Pancreas (tissue), 10 donors: ENCODE results near the gene CD200. TPM values are rescaled to one million over a fixed set of nuclear protein-coding genes. Genes with fewer than 3 reads are reported as not detected.

Source experiments
- ATAC-seq, 4 donors: fragments of 200-7000 bp; cut with Tn5 transposase; one replicate each; pipeline versions ENCODE4 v1.8.0 to v1.9.1; 2020; ENCODE audit warnings: mild to moderate bottlenecking in 4 of 4, moderate library complexity in 4 of 4
- DNase-seq, 6 donors: peaks; one replicate each; pipeline ENCODE4 v3.0.0-alpha.2; 2020
- FAIRE-seq: peaks from 2 replicates; lab custom pipeline; 2012; peaks lifted over from hg19 to GRCh38; lab: Jason Lieb, UNC
- H3K27ac ChIP-seq, 4 donors: fragments of 200-600 bp; sonication (generic); 1 replicate in 3 of 4; 2 replicates in 1 of 4; pipeline versions ENCODE4 v1.5.0 to v1.8.0; 2020
- H3K27me3 ChIP-seq, 4 donors: fragments of 200-600 bp; one replicate each; pipeline ENCODE4 v1.8.0; 2021
- H3K36me3 ChIP-seq, 3 donors: fragments of 200-600 bp; sonication (generic) in 1 of 3; one replicate each; pipeline versions ENCODE4 v1.5.0 to v1.8.0; 2020 to 2021
- H3K4me1 ChIP-seq, 3 donors: fragments of 200-600 bp; one replicate each; pipeline ENCODE4 v1.8.0; 2021
- H3K4me3 ChIP-seq, 4 donors: fragments of 200-600 bp; sonication (generic) in 2 of 4; one replicate each; pipeline versions ENCODE4 v1.5.0 to v1.8.0; 2020 to 2021
- H3K9me3 ChIP-seq, 4 donors: fragments of 200-600 bp; one replicate each; pipeline ENCODE4 v1.8.0; 2021
- WGBS, 2 donors: extraction: QIAGEN DNeasy Blood & Tissue Kit; methylation state at CpG; one replicate each; pipeline ENCODE4 v1.1.7; 2013; 5-methylcytosine and 5-hydroxymethylcytosine counted together
- intact Hi-C, 3 donors: fragments of 100-400 bp; cut with DNase I; formaldehyde crosslinking; loops; one replicate each; pipeline versions ENCODE4 v1.11.1 to v1.14.2; 2022
- polyA plus RNA-seq, 2 donors: library from polyadenylated mRNA; stranded (reverse); fragments of 200-250 nt; gene quantifications; one replicate each; pipeline ENCODE4 v1.2.3, GENCODE V29; 2013
- total RNA-seq, 6 donors: library from RNA; stranded (reverse); fragmentation: NEBNext Ultra II Directional in 4 of 6; extraction: Animal tissue kit (Norgen Biotek cat#: 25700) in 4 of 6; gene quantifications; one replicate each; pipeline versions ENCODE4 v1.2.1 to v1.2.4, GENCODE V29; 2021 to 2023
- TF ChIP-seq, protein P1 (sequence below), 4 donors: fragments of 200-600 bp; sonication (generic) in 3 of 4; IDR thresholded peaks; one replicate each; pipeline versions ENCODE4 v1.5.0 to v1.8.0; 2021; ENCODE audit warnings: antibody characterized with exemption in 4 of 4
- donor health status: healthy with polysubstance abuse.
- donor health status: DM: no; HTN: no; CAD: no; lungs with moderate emphysema.
- donor health status: DM: no; HTN: no; CAD: no.
- donor health status: control.
- donor health status: control.
- donor health status: Bipolar disorder and iron deficiency.
- donor health status: DM: yes; HTN: yes; CAD: no.
- donor health status: DM: no; HTN: no; CAD: no.
- donor health status: DM: no; HTN: no; CAD: no.
- donor health status: DM: yes; HTN: yes; CAD: no.

Gene CD200
- total and polyA plus RNA-seq, 8 donors: 1.1 to 22.2 (median 3.0) TPM

DNA sequence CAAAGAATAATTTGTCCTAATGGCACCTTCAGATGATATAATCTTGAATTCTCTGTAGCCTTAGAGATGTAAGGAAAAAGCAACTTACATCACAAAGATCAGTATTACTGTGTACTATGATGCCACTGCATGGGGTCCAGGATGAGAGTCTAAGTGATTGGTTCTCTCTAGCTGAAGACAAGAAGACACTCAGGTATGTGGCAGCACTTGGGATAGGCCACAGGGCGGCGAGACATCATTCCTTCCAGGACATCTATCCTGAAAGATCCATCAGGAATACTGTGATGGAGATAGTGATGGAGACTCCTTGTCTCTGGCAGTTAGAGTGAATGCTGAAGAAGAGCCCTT is 2.5 kb downstream of the CD200 start:
- FAIRE-seq: no peak
- TF ChIP-seq, protein P1, sequence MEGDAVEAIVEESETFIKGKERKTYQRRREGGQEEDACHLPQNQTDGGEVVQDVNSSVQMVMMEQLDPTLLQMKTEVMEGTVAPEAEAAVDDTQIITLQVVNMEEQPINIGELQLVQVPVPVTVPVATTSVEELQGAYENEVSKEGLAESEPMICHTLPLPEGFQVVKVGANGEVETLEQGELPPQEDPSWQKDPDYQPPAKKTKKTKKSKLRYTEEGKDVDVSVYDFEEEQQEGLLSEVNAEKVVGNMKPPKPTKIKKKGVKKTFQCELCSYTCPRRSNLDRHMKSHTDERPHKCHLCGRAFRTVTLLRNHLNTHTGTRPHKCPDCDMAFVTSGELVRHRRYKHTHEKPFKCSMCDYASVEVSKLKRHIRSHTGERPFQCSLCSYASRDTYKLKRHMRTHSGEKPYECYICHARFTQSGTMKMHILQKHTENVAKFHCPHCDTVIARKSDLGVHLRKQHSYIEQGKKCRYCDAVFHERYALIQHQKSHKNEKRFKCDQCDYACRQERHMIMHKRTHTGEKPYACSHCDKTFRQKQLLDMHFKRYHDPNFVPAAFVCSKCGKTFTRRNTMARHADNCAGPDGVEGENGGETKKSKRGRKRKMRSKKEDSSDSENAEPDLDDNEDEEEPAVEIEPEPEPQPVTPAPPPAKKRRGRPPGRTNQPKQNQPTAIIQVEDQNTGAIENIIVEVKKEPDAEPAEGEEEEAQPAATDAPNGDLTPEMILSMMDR (IDR thresholded peaks at IDR 0.05): no peak

DNA sequence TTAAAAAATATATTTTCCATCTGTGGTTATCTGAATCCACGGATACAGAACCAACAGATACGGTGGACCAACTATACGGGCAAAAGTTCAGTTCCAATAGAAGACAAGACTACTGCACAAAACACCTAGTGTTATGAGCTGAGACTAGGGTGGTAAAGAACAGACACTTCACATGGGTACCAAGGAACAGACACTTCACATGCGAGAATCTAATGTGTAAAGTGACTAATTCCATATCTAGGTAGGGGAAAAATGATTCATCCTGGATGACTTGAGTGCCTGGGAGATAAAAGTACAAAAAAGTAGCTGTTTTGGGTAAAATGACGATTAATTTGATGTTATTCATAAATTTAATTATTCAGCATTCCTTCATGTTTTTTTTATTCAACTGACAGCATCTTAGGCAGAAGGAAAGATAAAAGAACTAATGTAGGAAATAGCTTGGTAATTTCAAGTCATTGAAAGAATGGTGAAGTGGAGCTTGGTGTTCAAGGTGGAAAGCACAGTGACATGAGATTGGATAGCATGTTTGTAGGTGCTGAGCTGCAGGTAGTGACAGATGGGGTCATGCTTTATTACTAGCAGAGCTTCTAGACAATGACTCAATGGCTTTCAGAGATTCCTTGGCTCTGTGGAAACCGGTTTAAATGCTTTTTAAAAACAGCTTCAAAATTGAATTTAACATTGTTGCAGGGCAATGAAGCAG is 5.2 kb downstream of the CD200 start:
- ATAC-seq (no peak), FAIRE-seq (no peak), DNase-seq (no peak)
- H3K9me3 ChIP-seq: no peaks in the 10 kb centered on the region
- no peak overlapping the region for H3K4me3 ChIP-seq
- 55 to 72% methylated on average over 6 of the region's 6 CpGs for WGBS, 2 donors
- no peak overlapping the region for H3K27ac ChIP-seq
- TF ChIP-seq, protein P1 (IDR thresholded peaks at IDR 0.05): no peak
- no peaks in the 10 kb centered on the region for H3K4me1 ChIP-seq
- intact Hi-C loops: no loop called here
- no peaks in the 10 kb centered on the region for H3K36me3 ChIP-seq
- no peaks in the 10 kb centered on the region for H3K27me3 ChIP-seq

More for the DNA sequence above, 2.5 kb downstream of the CD200 start:
- no peak for ATAC-seq
- 95 to 98% methylated on average over 2 of the region's 2 CpGs for WGBS, 2 donors
- H3K4me3 ChIP-seq: no peak overlapping the region
- no peaks in the 10 kb centered on the region for H3K9me3 ChIP-seq
- H3K27ac ChIP-seq: no peak overlapping the region
- intact Hi-C loops: no loop called here
- peaks cover 0 to 3% (median 0%) of the 10 kb centered on the region in 4 donors for H3K27me3 ChIP-seq
- DNase-seq: no peak
- no peaks in the 10 kb centered on the region for H3K36me3 ChIP-seq
- no peaks in the 10 kb centered on the region for H3K4me1 ChIP-seq

DNA sequence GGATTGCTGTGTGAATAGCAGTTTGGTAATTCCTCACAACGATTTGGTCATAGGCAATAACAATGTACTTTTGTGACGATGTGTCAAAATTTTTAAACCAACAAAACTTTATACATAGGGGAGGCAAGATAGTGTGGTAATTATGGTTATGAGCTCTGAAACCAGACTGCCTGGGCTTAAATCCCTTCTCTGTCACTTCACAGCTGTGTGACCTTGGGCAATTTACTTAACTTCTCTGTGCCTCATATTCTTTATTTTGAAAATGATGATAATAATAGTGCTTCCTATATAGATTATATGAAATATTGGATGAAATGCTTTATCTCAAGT is 5.7 kb downstream of the CD200 start:
- WGBS, 2 donors: 62 to 81% methylated on average over 2 of the region's 2 CpGs
- H3K36me3 ChIP-seq: no peaks in the 10 kb centered on the region
- no peak for ATAC-seq

DNA sequence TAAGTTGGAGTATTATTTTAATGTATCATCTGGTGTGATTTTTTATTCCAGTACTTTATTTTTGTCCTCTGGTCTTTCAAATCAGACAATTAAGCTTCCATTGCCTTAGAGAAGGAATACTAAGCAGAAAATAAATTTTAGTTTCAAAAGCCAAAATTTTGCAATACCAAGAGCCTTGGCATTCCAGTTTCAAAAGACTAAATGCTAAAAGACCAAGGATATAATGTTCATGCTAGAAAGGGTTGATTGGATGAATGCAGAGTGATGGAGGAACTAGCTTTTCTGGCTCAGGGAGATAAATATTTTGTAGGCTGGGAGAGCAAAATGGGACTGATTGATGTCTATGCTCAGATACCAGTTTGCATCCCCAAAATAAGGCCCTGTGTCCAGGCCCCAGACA is 6.2 kb downstream of the CD200 start:
- Histone ChIP-seq H3K36me3 (no peaks in the 10 kb centered on the region), H3K4me1 (no peaks in the 10 kb centered on the region), H3K27ac (no peak overlapping the region), H3K27me3 (no peaks in the 10 kb centered on the region), H3K4me3 (no peak overlapping the region), H3K9me3 (no peaks in the 10 kb centered on the region)
- ATAC-seq: no peak
- intact Hi-C loops: no loop called here
- DNase-seq: no peak
- FAIRE-seq: no peak
- TF ChIP-seq, protein P1 (IDR thresholded peaks at IDR 0.05): no peak

More for the DNA sequence above, 5.7 kb downstream of the CD200 start:
- Histone ChIP-seq H3K4me3 (no peak overlapping the region), H3K27me3 (no peaks in the 10 kb centered on the region), H3K27ac (no peak overlapping the region), H3K4me1 (no peaks in the 10 kb centered on the region), H3K9me3 (no peaks in the 10 kb centered on the region)
- TF ChIP-seq, protein P1 (IDR thresholded peaks at IDR 0.05): no peak
- intact Hi-C loops: no loop called here
- DNase-seq (no peak), FAIRE-seq (no peak)

DNA sequence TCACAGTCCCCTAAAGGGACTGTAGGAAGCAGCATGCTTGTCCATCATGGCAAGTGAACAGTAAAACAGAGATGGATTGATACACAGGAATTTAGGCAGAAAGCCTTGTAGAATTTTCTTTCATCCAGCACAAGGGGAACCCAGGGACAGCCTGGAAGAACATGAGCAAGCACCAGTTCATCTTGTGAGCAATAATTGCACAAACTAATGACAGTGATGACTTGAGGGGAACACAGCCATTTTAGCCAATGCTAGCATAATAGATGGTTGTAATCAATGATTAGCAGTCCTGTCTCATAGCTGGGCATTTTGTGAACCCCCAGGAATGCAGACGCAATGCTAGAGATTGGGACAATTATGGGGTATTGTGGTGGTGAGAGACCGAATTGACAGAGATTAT is 6.7 kb downstream of the CD200 start:
- intact Hi-C loops: no loop called here
- TF ChIP-seq, protein P1 (IDR thresholded peaks at IDR 0.05): no peak
- WGBS, 2 donors: 74 to 77% methylated on average over 2 of the region's 2 CpGs

More for the DNA sequence above, 6.7 kb downstream of the CD200 start:
- Histone ChIP-seq H3K36me3 (no peaks in the 10 kb centered on the region), H3K27ac (no peak overlapping the region), H3K9me3 (no peaks in the 10 kb centered on the region), H3K4me3 (no peak overlapping the region), H3K4me1 (no peaks in the 10 kb centered on the region), H3K27me3 (no peaks in the 10 kb centered on the region)
- FAIRE-seq (no peak), DNase-seq (no peak), ATAC-seq (no peak)
